RWPE2 (cell line): ENCODE data around the gene GNPAT.

Experiments used
- ATAC-seq: fragments of 200-7000 bp; cut with Tn5 transposase; 3 replicates; pipeline ENCODE4 v1.9.1; 2021; ENCODE audit warnings: low read depth
- DNase-seq: peaks from one replicate; pipeline ENCODE4 v3.0.0-alpha.2; 2020; ENCODE audit warnings: low spot score
- H3K27ac ChIP-seq: fragments of 450-650 bp; 2 replicates; pipeline ENCODE4 v1.5.1; 2017; ENCODE audit warnings: mild to moderate bottlenecking; ENCODE audit not compliant: poor library complexity, severe bottlenecking
- H3K27me3 ChIP-seq: fragments of 250-450 bp; sonication (Bioruptor Pico); 2 replicates; pipeline ENCODE4 v1.5.1; 2021; ENCODE audit warnings: mild to moderate bottlenecking, moderate library complexity; ENCODE audit not compliant: insufficient read depth, poor library complexity, severe bottlenecking
- H3K36me3 ChIP-seq: fragments of 250-450 bp; sonication (Bioruptor Pico); 2 replicates; pipeline ENCODE4 v1.5.1; 2020; ENCODE audit warnings: low read depth, mild to moderate bottlenecking, moderate library complexity
- H3K4me1 ChIP-seq: fragments of 250-450 bp; sonication (Bioruptor Pico); 2 replicates; pipeline ENCODE4 v1.5.1; 2021; ENCODE audit warnings: mild to moderate bottlenecking, moderate library complexity; ENCODE audit not compliant: insufficient read depth, poor library complexity, severe bottlenecking
- H3K4me3 ChIP-seq: fragments of 250-450 bp; sonication (Bioruptor Pico); 2 replicates; pipeline ENCODE4 v1.5.1; 2021; ENCODE audit warnings: mild to moderate bottlenecking, moderate library complexity; ENCODE audit not compliant: severe bottlenecking
- H3K9me3 ChIP-seq: fragments of 250-450 bp; sonication (Bioruptor Pico); 2 replicates; pipeline ENCODE4 v1.5.1; 2021; ENCODE audit warnings: mild to moderate bottlenecking, moderate library complexity; ENCODE audit not compliant: severe bottlenecking
- TF ChIP-seq, protein P1 (sequence below): fragments of 450-650 bp; IDR thresholded peaks from one replicate; pipeline ENCODE4 v1.5.1; 2017; ENCODE audit warnings: mild to moderate bottlenecking, moderate library complexity; ENCODE audit not compliant: poor library complexity, severe bottlenecking

Gene GNPAT

GRCh38 chr1:231260351-231260750, 19.3 kb downstream of the GNPAT start:
- no peaks in the 10 kb centered on the region for H3K27me3 ChIP-seq
- TF ChIP-seq, protein P1, sequence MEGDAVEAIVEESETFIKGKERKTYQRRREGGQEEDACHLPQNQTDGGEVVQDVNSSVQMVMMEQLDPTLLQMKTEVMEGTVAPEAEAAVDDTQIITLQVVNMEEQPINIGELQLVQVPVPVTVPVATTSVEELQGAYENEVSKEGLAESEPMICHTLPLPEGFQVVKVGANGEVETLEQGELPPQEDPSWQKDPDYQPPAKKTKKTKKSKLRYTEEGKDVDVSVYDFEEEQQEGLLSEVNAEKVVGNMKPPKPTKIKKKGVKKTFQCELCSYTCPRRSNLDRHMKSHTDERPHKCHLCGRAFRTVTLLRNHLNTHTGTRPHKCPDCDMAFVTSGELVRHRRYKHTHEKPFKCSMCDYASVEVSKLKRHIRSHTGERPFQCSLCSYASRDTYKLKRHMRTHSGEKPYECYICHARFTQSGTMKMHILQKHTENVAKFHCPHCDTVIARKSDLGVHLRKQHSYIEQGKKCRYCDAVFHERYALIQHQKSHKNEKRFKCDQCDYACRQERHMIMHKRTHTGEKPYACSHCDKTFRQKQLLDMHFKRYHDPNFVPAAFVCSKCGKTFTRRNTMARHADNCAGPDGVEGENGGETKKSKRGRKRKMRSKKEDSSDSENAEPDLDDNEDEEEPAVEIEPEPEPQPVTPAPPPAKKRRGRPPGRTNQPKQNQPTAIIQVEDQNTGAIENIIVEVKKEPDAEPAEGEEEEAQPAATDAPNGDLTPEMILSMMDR = no peak
- no peak overlapping the region for H3K27ac ChIP-seq

GRCh38 chr1:231264642-231265041, 23.6 kb downstream of the GNPAT start:
- DNase-seq (no peak), ATAC-seq (no peak)
- Histone ChIP-seq H3K27ac (no peak overlapping the region), H3K27me3 (no peaks in the 10 kb centered on the region), H3K9me3 (no peaks in the 10 kb centered on the region), H3K4me1 (no peaks in the 10 kb centered on the region), H3K4me3 (no peak overlapping the region), H3K36me3 (peaks cover 61% of the 10 kb centered on the region)
- TF ChIP-seq, protein P1 = no peak

More at GRCh38 chr1:231260351-231260750, 19.3 kb downstream of the GNPAT start:
- no peak overlapping the region for H3K4me3 ChIP-seq
- no peaks in the 10 kb centered on the region for H3K4me1 ChIP-seq
- H3K9me3 ChIP-seq = no peaks in the 10 kb centered on the region
- H3K36me3 ChIP-seq = peaks cover 58% of the 10 kb centered on the region
- no peak for ATAC-seq
- DNase-seq = no peak

DNA sequence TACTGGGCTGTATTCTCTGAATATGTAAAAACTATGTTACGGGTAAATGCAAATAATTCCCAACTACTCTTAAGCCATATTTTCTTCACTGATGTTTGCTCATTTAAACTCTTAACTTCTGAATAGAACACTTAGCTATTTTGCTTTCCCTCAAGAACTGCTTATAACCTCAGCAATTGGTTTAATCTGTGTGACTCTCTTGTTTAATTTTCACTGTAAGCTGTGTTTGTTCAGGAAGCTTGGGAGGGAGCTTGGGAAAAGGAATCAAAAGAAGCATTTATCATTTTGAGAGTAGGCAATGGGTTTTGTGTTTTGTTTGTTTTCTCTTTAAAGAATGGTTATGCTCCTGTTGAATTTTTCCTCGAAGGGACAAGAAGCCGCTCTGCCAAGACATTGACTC, 24.4 kb downstream of the GNPAT start:
- no peak for ATAC-seq

DNA sequence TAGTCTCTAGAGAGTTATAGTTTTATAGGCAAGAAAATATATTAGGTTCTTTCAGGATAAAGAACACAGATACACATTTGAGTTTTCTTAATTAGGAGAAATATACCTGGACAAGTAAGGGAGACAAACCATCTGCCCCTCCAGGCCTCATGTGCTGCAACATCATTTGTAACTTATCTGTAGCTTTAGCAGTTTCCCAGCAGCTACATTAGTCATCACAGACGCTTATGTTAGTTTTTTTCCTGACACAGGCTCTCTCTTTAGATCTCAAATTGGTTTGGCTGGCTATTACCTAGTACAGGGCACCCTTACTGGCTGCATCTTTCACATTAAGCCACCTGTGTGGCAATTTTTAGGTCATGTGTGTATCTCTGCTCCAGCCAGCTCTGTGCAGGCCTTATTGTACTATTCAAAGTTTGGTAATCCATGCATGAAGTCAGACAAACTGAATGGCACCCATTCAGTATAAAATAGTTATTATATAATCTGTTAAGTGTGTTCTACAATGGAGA, 25.9 kb downstream of the GNPAT start:
- ATAC-seq (no peak), DNase-seq (no peak)
- TF ChIP-seq, protein P1 = no peak
- no peak overlapping the region for H3K27ac ChIP-seq
- no peaks in the 10 kb centered on the region for H3K9me3 ChIP-seq
- peaks cover 47% of the 10 kb centered on the region for H3K36me3 ChIP-seq
- H3K27me3 ChIP-seq = no peaks in the 10 kb centered on the region
- H3K4me3 ChIP-seq = no peak overlapping the region
- no peaks in the 10 kb centered on the region for H3K4me1 ChIP-seq

More for the DNA sequence above, 24.4 kb downstream of the GNPAT start:
- TF ChIP-seq, protein P1 = no peak
- Histone ChIP-seq H3K27me3 (no peaks in the 10 kb centered on the region), H3K4me1 (no peaks in the 10 kb centered on the region), H3K4me3 (no peak overlapping the region), H3K36me3 (peaks cover 57% of the 10 kb centered on the region), H3K9me3 (no peaks in the 10 kb centered on the region), H3K27ac (no peak overlapping the region)
- DNase-seq = no peak

GRCh38 chr1:231272173-231272572, 31.2 kb downstream of the GNPAT start:
- no peak for DNase-seq
- ATAC-seq = no peak
- TF ChIP-seq, protein P1 = no peak
- Histone ChIP-seq H3K36me3 (peaks cover 31% of the 10 kb centered on the region), H3K4me1 (no peaks in the 10 kb centered on the region), H3K4me3 (no peak overlapping the region), H3K27me3 (no peaks in the 10 kb centered on the region), H3K27ac (no peak overlapping the region), H3K9me3 (no peaks in the 10 kb centered on the region)
